GM23338 (cell line): ENCODE results near the gene SHF. TPM values are rescaled to one million over a fixed set of nuclear protein-coding genes. Genes with fewer than 3 reads are reported as not detected.

Experiments used
- ATAC-seq: fragments of 200-7000 bp; cut with Tn5 transposase; 3 replicates; pipeline ENCODE4 v1.9.1; 2020
- DNase-seq: peaks from one replicate; pipeline ENCODE4 v3.0.0-alpha.2; 2015; ENCODE audit warnings: low spot score
- H2AFZ ChIP-seq: fragments of 200-600 bp; sonication (generic); 2 replicates; pipeline ENCODE4 v1.8.0; 2016; ENCODE audit warnings: antibody characterized with exemption, mild to moderate bottlenecking, moderate library complexity
- H3F3A ChIP-seq: fragments of 200-600 bp; sonication (generic); replicated peaks from 2 replicates; pipeline ENCODE4 v1.8.0; 2017; ENCODE audit warnings: antibody characterized with exemption, mixed run types, low read depth
- H3K27ac ChIP-seq: fragments of 200-600 bp; sonication (generic); 2 replicates; pipeline ENCODE4 v1.6.1; 2016; ENCODE audit warnings: low read depth
- H3K27me3 ChIP-seq: fragments of 200-600 bp; sonication (generic); 2 replicates; pipeline ENCODE4 v1.8.0; 2016; ENCODE audit warnings: mild to moderate bottlenecking, mixed run types, moderate library complexity; ENCODE audit not compliant: insufficient read depth
- H3K36me3 ChIP-seq: fragments of 200-600 bp; sonication (generic); 2 replicates; pipeline ENCODE4 v1.8.0; 2016; ENCODE audit warnings: mild to moderate bottlenecking; ENCODE audit not compliant: insufficient read depth
- H3K4me1 ChIP-seq: fragments of 200-600 bp; sonication (generic); 2 replicates; pipeline ENCODE4 v1.8.0; 2016; ENCODE audit warnings: mild to moderate bottlenecking, moderate library complexity; ENCODE audit not compliant: insufficient read depth
- H3K4me2 ChIP-seq: fragments of 200-600 bp; sonication (generic); 2 replicates; pipeline ENCODE4 v1.7.1; 2017; ENCODE audit warnings: mixed run types
- H3K4me3 ChIP-seq: fragments of 200-600 bp; sonication (generic); 2 replicates; pipeline ENCODE4 v1.6.1; 2016; ENCODE audit warnings: mixed run types
- H3K79me2 ChIP-seq: fragments of 200-600 bp; sonication (generic); replicated peaks from 2 replicates; pipeline ENCODE4 v1.8.0; 2017; ENCODE audit warnings: mild to moderate bottlenecking; ENCODE audit not compliant: insufficient read depth
- H3K9me2 ChIP-seq: fragments of 200-600 bp; sonication (generic); 2 replicates; pipeline ENCODE4 v1.8.0; 2017; ENCODE audit not compliant: insufficient read depth
- H4K20me1 ChIP-seq: fragments of 200-600 bp; sonication (generic); replicated peaks from 2 replicates; pipeline ENCODE4 v1.8.0; 2017; ENCODE audit warnings: mild to moderate bottlenecking; ENCODE audit not compliant: insufficient read depth
- H3K27ac Mint-ChIP-seq: 2 replicates; pipeline ENCODE4 v1.8.0; 2020; ENCODE audit warnings: inconsistent platforms, mild to moderate bottlenecking, moderate library complexity, mixed read lengths
- H3K27me3 Mint-ChIP-seq: 3 replicates; pipeline ENCODE4 v1.8.0; 2022; ENCODE audit warnings: low read depth, mild to moderate bottlenecking, moderate library complexity, mixed read lengths, inconsistent platforms; ENCODE audit not compliant: insufficient read depth, poor library complexity
- H3K36me3 Mint-ChIP-seq: 3 replicates; pipeline ENCODE4 v1.8.0; 2021; ENCODE audit warnings: low read depth, mild to moderate bottlenecking, inconsistent platforms, moderate library complexity, mixed read lengths
- H3K4me1 Mint-ChIP-seq: 3 replicates; pipeline ENCODE4 v1.8.0; 2020; ENCODE audit warnings: mild to moderate bottlenecking, inconsistent platforms, mixed read lengths
- H3K4me3 Mint-ChIP-seq: 3 replicates; pipeline ENCODE4 v1.8.0; 2021; ENCODE audit warnings: moderate library complexity, mild to moderate bottlenecking, inconsistent platforms, mixed read lengths
- H3K9me3 Mint-ChIP-seq: 3 replicates; pipeline ENCODE4 v1.8.0; 2020; ENCODE audit warnings: moderate library complexity, mild to moderate bottlenecking, inconsistent platforms, mixed read lengths
- CREB1 ChIP-seq: fragments of 250-450 bp; sonication (Bioruptor Pico); IDR thresholded peaks from 2 replicates; pipeline ENCODE4 v1.5.0; 2020; ENCODE audit warnings: low read depth, mild to moderate bottlenecking, moderate library complexity
- CTCF ChIP-seq, 2 experiments: fragments of 200-600 bp in 1 of 2; sonication (generic) in 1 of 2; conservative IDR thresholded peaks; 2 replicates each; pipeline versions ENCODE4 v1.5.1 to v1.6.1; 2016 to 2017; ENCODE audit warnings: antibody characterized with exemption in 2 of 2, low read depth in 2 of 2, mild to moderate bottlenecking in 2 of 2, moderate library complexity in 1 of 2
- ETS1 ChIP-seq: IDR thresholded peaks from 2 replicates; pipeline ENCODE4 v1.6.1; 2016; ENCODE audit warnings: antibody characterized with exemption
- EZH2 ChIP-seq: fragments of 200-600 bp; sonication (generic); IDR thresholded peaks from one replicate; pipeline ENCODE4 v1.8.0; 2017; ENCODE audit warnings: antibody characterized with exemption, mild to moderate bottlenecking, low read depth; ENCODE audit not compliant: unreplicated experiment
- EZH2phosphoT487 ChIP-seq: fragments of 200-600 bp; sonication (generic); IDR thresholded peaks from one replicate; pipeline ENCODE4 v1.8.1; 2018; ENCODE audit warnings: antibody characterized with exemption; ENCODE audit not compliant: unreplicated experiment
- JUNB ChIP-seq: IDR thresholded peaks from one replicate; pipeline ENCODE4 v1.6.1; 2016; ENCODE audit warnings: antibody characterized with exemption; ENCODE audit not compliant: unreplicated experiment
- NANOG ChIP-seq: IDR thresholded peaks from 2 replicates; pipeline ENCODE4 v1.6.1; 2016; ENCODE audit warnings: antibody characterized with exemption, borderline replicate concordance
- REST ChIP-seq: IDR thresholded peaks from one replicate; pipeline ENCODE4 v1.6.1; 2018; ENCODE audit warnings: antibody characterized with exemption; ENCODE audit not compliant: unreplicated experiment
- STAT1 ChIP-seq: IDR thresholded peaks from one replicate; pipeline ENCODE4 v1.6.1; 2016; ENCODE audit warnings: antibody characterized with exemption; ENCODE audit not compliant: unreplicated experiment
- ZNF114 ChIP-seq: fragments of 250-450 bp; sonication (Bioruptor Pico); IDR thresholded peaks from 2 replicates; pipeline ENCODE4 v1.5.0; 2020; ENCODE audit warnings: mild to moderate bottlenecking, moderate library complexity
- ZNF331 ChIP-seq: fragments of 250-450 bp; sonication (Bioruptor Pico); IDR thresholded peaks from 2 replicates; pipeline ENCODE4 v1.5.0; 2020; ENCODE audit warnings: low read depth, mild to moderate bottlenecking, moderate library complexity
- polyA plus RNA-seq: library from polyadenylated mRNA; unstranded; fragments of >200 nt; fragmentation: Nextera tagmentation; extraction: Ambion mirVana; gene quantifications from 2 replicates; pipeline ENCODE4 v1.2.1, GENCODE V29; 2016
- total RNA-seq: library from RNA; depleted of rRNA; stranded (reverse); fragments of >200 nt; shearing (Covaris generic); gene quantifications from 2 replicates; pipeline ENCODE4 v1.2.3, GENCODE V29; 2014

Gene SHF
- total and polyA plus RNA-seq, 2 experiments from 2014 or later, result 5.8 to 15.6 TPM

- H4K20me1 ChIP-seq, result peaks cover 3% of the 10 kb centered on the region; the same call in 1 of the 2 replicates
Observed at GRCh38 chr15:45179221-45179985, 8.4 kb downstream of the SHF start.

GRCh38 chr15:45177285-45177684 lies 10.5 kb downstream of the SHF start:
- Histone ChIP-seq H3K4me1 (peaks cover 21% of the 10 kb centered on the region), H4K20me1 (peaks cover 3% of the 10 kb centered on the region; the same call in 1 of the 2 replicates), H3K4me2 (no peak overlapping the region), H3K36me3 (no peaks in the 10 kb centered on the region; the same call in 1 of the 2 replicates), H3K4me3 (no peak overlapping the region), H2AFZ (no peak overlapping the region), H3F3A (no peaks in the 10 kb centered on the region), H3K27ac (no peak overlapping the region), H3K9me2 (peaks cover 3% of the 10 kb centered on the region; the same call in 1 of the 2 replicates), H3K27me3 (no peaks in the 10 kb centered on the region), H3K79me2 (peaks cover 8% of the 10 kb centered on the region; the same call in 1 of the 2 replicates)
- no peak overlapping the region for H3K4me3 Mint-ChIP-seq
- H3K27ac Mint-ChIP-seq, result no peak overlapping the region
- H3K9me3 Mint-ChIP-seq, result no peaks in the 10 kb centered on the region; the same call in 2 of the 3 replicates
- peaks cover 46% of the 10 kb centered on the region for H3K36me3 Mint-ChIP-seq
- peaks cover 7% of the 10 kb centered on the region for H3K27me3 Mint-ChIP-seq
- DNase-seq (no peak), ATAC-seq (no peak)
- peaks cover 27% of the 10 kb centered on the region for H3K4me1 Mint-ChIP-seq
- TF ChIP-seq ZNF114 (CRISPR knock-in tag) (no peak), EZH2phosphoT487 (no peak), ZNF331 (CRISPR knock-in tag) (no peak), NANOG (no peak), CREB1 (no peak), ETS1 (no peak), CTCF (conservative IDR thresholded peaks at IDR 0.05; ENCODE audit: low read depth in 2 of 2) (no peak), EZH2 (no peak), JUNB (no peak), REST (no peak)

More at GRCh38 chr15:45179221-45179985, 8.4 kb downstream of the SHF start:
- Histone ChIP-seq H3K79me2 (peaks cover 12% of the 10 kb centered on the region; the same call in 1 of the 2 replicates), H3K4me2 (no peak overlapping the region), H3K27me3 (no peaks in the 10 kb centered on the region), H3K4me3 (no peak overlapping the region), H2AFZ (no peak overlapping the region), H3K4me1 (peaks cover 42% of the 10 kb centered on the region), H3F3A (no peaks in the 10 kb centered on the region), H3K27ac (no peak overlapping the region), H3K36me3 (no peaks in the 10 kb centered on the region; the same call in 1 of the 2 replicates), H3K9me2 (peaks cover 6% of the 10 kb centered on the region; the same call in 1 of the 2 replicates)
- Mint-ChIP-seq H3K4me3 (no peak overlapping the region), H3K27me3 (peaks cover 14% of the 10 kb centered on the region), H3K36me3 (peaks cover 30% of the 10 kb centered on the region), H3K4me1 (peaks cover 40% of the 10 kb centered on the region), H3K9me3 (no peaks in the 10 kb centered on the region; the same call in 2 of the 3 replicates), H3K27ac (no peak overlapping the region)
- DNase-seq (peak; percentile 84), ATAC-seq (peak; percentile 79)
- no peak for TF ChIP-seq ZNF114 (CRISPR knock-in tag)
- TF ChIP-seq EZH2, result no peak
- TF ChIP-seq ZNF331 (CRISPR knock-in tag), result no peak
- TF ChIP-seq CTCF (conservative IDR thresholded peaks at IDR 0.05; ENCODE audit: low read depth in 2 of 2), result peak; percentile 78 to 79
- no peak for TF ChIP-seq STAT1
